ENCODE measurements around the gene EPHA10. TPM values are rescaled to one million over a fixed set of nuclear protein-coding genes. Genes with fewer than 3 reads are reported as not detected.

The EPHA10 gene
- total RNA-seq, 4 donors from 2014 or later = not detected

GRCh38 chr1:37764414-37764825, 500 bp downstream of the EPHA10 start:
- no peak for TF ChIP-seq CTCF (IDR thresholded peaks at IDR 0.05; ENCODE audit: low read depth)

GRCh38 chr1:37763791-37764413, 1.0 kb downstream of the EPHA10 start:
- TF ChIP-seq CTCF (IDR thresholded peaks at IDR 0.05; ENCODE audit: low read depth) = no peak

GRCh38 chr1:37762516-37762915, 2.4 kb downstream of the EPHA10 start:
- TF ChIP-seq CTCF (IDR thresholded peaks at IDR 0.05; ENCODE audit: low read depth) = no peak

GRCh38 chr1:37761416-37762095, 3.4 kb downstream of the EPHA10 start:
- no peak for TF ChIP-seq CTCF (IDR thresholded peaks at IDR 0.05; ENCODE audit: low read depth)

GRCh38 chr1:37759451-37759850, 5.5 kb downstream of the EPHA10 start:
- TF ChIP-seq CTCF (IDR thresholded peaks at IDR 0.05; ENCODE audit: low read depth) = no peak

GRCh38 chr1:37755951-37756560, 8.9 kb downstream of the EPHA10 start:
- TF ChIP-seq CTCF (IDR thresholded peaks at IDR 0.05; ENCODE audit: low read depth) = no peak

GRCh38 chr1:37755290-37755689, 9.6 kb downstream of the EPHA10 start:
- TF ChIP-seq CTCF (IDR thresholded peaks at IDR 0.05; ENCODE audit: low read depth) = no peak

Measured in subcutaneous adipose tissue (tissue), 4 donors.